ENCODE measurements around the gene FRMD4B.

GRCh38 chr3:69426291-69426966 is 40.5 kb upstream of the FRMD4B start:
- TF ChIP-seq CTCF (IDR thresholded peaks at IDR 0.05) (no peak), POLR2A (IDR thresholded peaks at IDR 0.05) (no peak), EP300 (IDR thresholded peaks at IDR 0.05) (no peak)

Measured in ovary (tissue), 3 donors.